GM19025 (cell line): ENCODE measurements around the gene ZNF146.
"Not testable (repeated sequence)": the region's sequence is repeated elsewhere in the genome, so short reads cannot be mapped to it uniquely, and the experiment has no call there.

Source experiments
- ATAC-seq: cut with Tn5 transposase; IDR thresholded peaks from one replicate; pipeline ENCODE4 v1.9.1; 2021; ENCODE audit warnings: mild to moderate bottlenecking, low read depth, moderate library complexity; ENCODE audit not compliant: unreplicated experiment

ZNF146 gene

GRCh38 chr19:36214386-36215275 lies at the start of gene ZNF146, which contains the start of gene ZNF565:
TSS of gene ZNF146 (plus strand) at chr19:36215106. CDS start at chr19:36236441, 21,335 bp downstream.
TSS of gene ZNF565 (minus strand) at chr19:36214665. CDS start at chr19:36201985, 12,680 bp downstream.
- peak; percentile 85 for ATAC-seq

- no peak for ATAC-seq
These were observed 45.7 kb upstream of the ZNF146 start for GRCh38 chr19:36169084-36169760.

GRCh38 chr19:36172852-36173251 lies 42.1 kb upstream of the ZNF146 start:
- no peak for ATAC-seq

- ATAC-seq = not testable (repeated sequence)
These were observed 41.1 kb upstream of the ZNF146 start for GRCh38 chr19:36173846-36174245.

GRCh38 chr19:36179077-36179476 lies 35.8 kb upstream of the ZNF146 start:
- not testable (repeated sequence) for ATAC-seq

- ATAC-seq = no peak
These were observed 32.2 kb upstream of the ZNF146 start for GRCh38 chr19:36182612-36183244.

GRCh38 chr19:36183245-36183628 lies 31.7 kb upstream of the ZNF146 start:
- ATAC-seq = no peak

GRCh38 chr19:36186722-36187121 lies 28.2 kb upstream of the ZNF146 start:
- not testable (repeated sequence) for ATAC-seq

- no peak for ATAC-seq
These were observed 18.7 kb upstream of the ZNF146 start for GRCh38 chr19:36196249-36196648.

GRCh38 chr19:36198119-36198518 lies 16.8 kb upstream of the ZNF146 start:
- no peak for ATAC-seq

- no peak for ATAC-seq
These were observed 13.2 kb upstream of the ZNF146 start for GRCh38 chr19:36201684-36202083.

GRCh38 chr19:36203293-36203692 lies 11.6 kb upstream of the ZNF146 start:
- no peak for ATAC-seq

- no peak for ATAC-seq
These were observed 7.2 kb upstream of the ZNF146 start for GRCh38 chr19:36207605-36208252.

GRCh38 chr19:36209372-36209771 lies 5.5 kb upstream of the ZNF146 start:
- no peak for ATAC-seq

GRCh38 chr19:36210497-36210896 lies 4.4 kb upstream of the ZNF146 start:
- no peak for ATAC-seq

- ATAC-seq = no peak
These were observed 2.0 kb upstream of the ZNF146 start for GRCh38 chr19:36212895-36213294.

- peak; percentile 1 for ATAC-seq
These were observed 594 bp downstream of the ZNF146 start for GRCh38 chr19:36215276-36216123.

- no peak for ATAC-seq
These were observed 6.6 kb downstream of the ZNF146 start for GRCh38 chr19:36221474-36221873.

GRCh38 chr19:36222503-36222902 lies 7.6 kb downstream of the ZNF146 start:
- no peak for ATAC-seq
